ENCODE data around the gene MTSS2. TPM values are rescaled to one million over a fixed set of nuclear protein-coding genes. Genes with fewer than 3 reads are reported as not detected.
A peak's percentile ranks its signal among the peaks of the same experiment; 100 is the strongest.

MTSS2 gene
- total and polyA plus RNA-seq, 2 of the 4 experiments (the other 2 are of a cell fraction), result 9.1 to 86.2 TPM

DNA sequence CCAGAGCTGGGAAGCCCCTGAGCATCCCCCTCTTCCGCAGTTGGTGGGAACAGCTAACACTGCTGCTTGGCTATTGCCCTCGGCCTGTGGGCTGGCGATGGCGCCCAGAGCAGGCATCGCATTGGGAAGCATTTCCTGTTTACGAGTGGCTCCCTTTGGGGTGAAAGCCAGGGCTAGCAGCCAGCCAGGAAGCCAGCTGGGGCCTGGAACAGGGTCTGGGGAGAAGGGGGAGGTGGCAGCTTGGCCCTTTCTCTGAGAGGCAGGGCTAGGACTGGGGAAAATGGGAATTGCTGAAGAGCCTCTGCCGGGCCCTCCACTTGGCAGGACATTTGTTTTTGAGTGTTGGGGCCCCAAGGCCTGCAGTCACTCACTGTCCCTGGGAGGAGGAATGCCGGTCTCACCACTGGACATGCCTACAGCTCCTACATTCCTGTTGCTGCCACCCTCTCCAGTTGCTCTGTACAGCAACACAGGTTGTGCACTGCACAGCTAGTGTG is 2.4 kb upstream of the MTSS2 start:
- H2AK9ac ChIP-seq (replicated peaks; ENCODE audit: low read depth, low read length, poor library complexity), result peak overlapping the region; percentile 97
- H3K36me3 ChIP-seq (ENCODE audit: control insufficient read depth, insufficient read depth, low read length), result peaks cover 6% of the 10 kb centered on the region
- peak overlapping the region; percentile 78 for H2AFZ ChIP-seq (replicated peaks; ENCODE audit: low read length, poor library complexity)
- peak overlapping the region; percentile 89 for H3K23ac ChIP-seq (ENCODE audit: low read depth, low read length)
- H2BK20ac ChIP-seq (ENCODE audit: low read depth, low read length), result peak overlapping the region; percentile 89
- H3K4ac ChIP-seq (ENCODE audit: low read depth, low read length), result peak overlapping the region; percentile 99
- in situ Hi-C loops (cut with MboI; ENCODE audit: low sequenced_read_pairs), result loop anchor here (5.0 to 25.0 kb wide), 2 partner anchors 49 to 674 kb away; partner anchors contain the start of gene CALB2
- intact Hi-C loops (cut with micrococcal nuclease), result loop anchor here (5.0 kb wide), 1 partner anchor 669 kb away; the partner anchor contains the start of gene CALB2
- H3K4me1 ChIP-seq (ENCODE audit: control insufficient read depth, insufficient read depth, low read length), result peaks cover 66% of the 10 kb centered on the region
- no peak overlapping the region; the same call in 1 of the 2 replicates for H3K4me2 ChIP-seq (ENCODE audit: low read depth, low read length)
- H2BK120ac ChIP-seq (ENCODE audit: low read depth, low read length), result peak overlapping the region; percentile 93
- H4K8ac ChIP-seq (ENCODE audit: low read depth in 2 of 2, low read length in 2 of 2), result peak overlapping the region; percentile 92 to 98
- H3K14ac ChIP-seq (replicated peaks; ENCODE audit: low read depth, low read length), result peak overlapping the region; percentile 96
- POLR2A ChIA-PET (ENCODE audit: unreplicated experiment), result interaction anchor here (0.7 to 1.4 kb wide), 5 partner anchors 26 to 72 kb away, joined by 3 to 7 read pairs (median 3); no protein-coding TSS in a partner anchor
- WGBS, 2 experiments (ENCODE audit: extremely low coverage in 2 of 2, insufficient read length in 1 of 2), result 20% methylated on average over 1 of the region's 8 CpGs; no CpG with 5 or more reads in 1 of the 2 experiments
- peak overlapping the region; percentile 99; the same call in 2 of the 3 replicates for H2BK15ac ChIP-seq (ENCODE audit: low read depth, low read length)
- H3K9me3 ChIP-seq (ENCODE audit: control insufficient read depth, insufficient read depth, low read length), result no peaks in the 10 kb centered on the region
- peaks cover 3 to 67% of the 10 kb centered on the region in 2 experiments for H3K79me1 ChIP-seq (ENCODE audit: low read depth in 1 of 2, low read length in 2 of 2)
- H3K9me1 ChIP-seq (ENCODE audit: insufficient read depth, low read length), result peaks cover 54% of the 10 kb centered on the region
- DNase-seq (peak; percentile 59), ATAC-seq (ENCODE audit: low read depth) (peak; percentile 10)
- H3K27me3 ChIP-seq (ENCODE audit: control insufficient read depth, insufficient read depth, low read length), result no peaks in the 10 kb centered on the region
- H3K4me3 ChIP-seq (ENCODE audit: insufficient read depth, low read depth, low read length), result no peak overlapping the region
- peak overlapping the region; percentile 50; the same call in 1 of the 2 replicates for H3K56ac ChIP-seq (ENCODE audit: extremely low read depth, insufficient read depth, low read length)
- peak overlapping the region; percentile 97 for H4K91ac ChIP-seq (ENCODE audit: insufficient read depth, low read depth, low read length)
- dilution Hi-C loops (cut with HindIII; ENCODE audit: low sequenced_read_pairs, unreplicated experiment), result no loop called here
- H3K18ac ChIP-seq (ENCODE audit: low read depth, low read length), result peak overlapping the region; percentile 74
- peaks cover 19% of the 10 kb centered on the region for H4K20me1 ChIP-seq (ENCODE audit: insufficient read depth, low read length)
- H3K9ac ChIP-seq (ENCODE audit: low read depth, low read length), result peak overlapping the region; percentile 2; the same call in 1 of the 2 replicates
- peak overlapping the region; percentile 80 for H4K5ac ChIP-seq (ENCODE audit: low read depth, low read length)
- H3K27ac ChIP-seq (ENCODE audit: insufficient read depth, low read length), result peak overlapping the region; percentile 68
- CTCF ChIA-PET, result interaction anchor here (0.7 to 2.8 kb wide), 5 partner anchors 15 to 83 kb away, joined by 3 to 8 read pairs (median 3); no protein-coding TSS in a partner anchor
- peak overlapping the region; percentile 100 for H2AK5ac ChIP-seq (ENCODE audit: low read depth, low read length)
- BruUV-seq (replicated peaks), result no TSS peak
- TF ChIP-seq MAFK (IDR thresholded peaks at IDR 0.05; ENCODE audit: low read depth, low read length), result no peak
- TF ChIP-seq MXI1 (IDR thresholded peaks at IDR 0.05; ENCODE audit: borderline replicate concordance, low read depth, low read length), result no peak
- TF ChIP-seq CHD1 (IDR thresholded peaks at IDR 0.05; ENCODE audit: low read depth, low read length), result no peak
- no peak for TF ChIP-seq SMC3 (IDR thresholded peaks at IDR 0.05; ENCODE audit: low read depth, low read length)
- peak; percentile 21; the same call in 1 of the 2 replicates for TF ChIP-seq MAZ (IDR thresholded peaks at IDR 0.05; ENCODE audit: borderline replicate concordance, low read depth, low read length)
- H2BK5ac ChIP-seq (ENCODE audit: low read depth, low read length, poor library complexity, severe bottlenecking), result peak overlapping the region; percentile 81

Data from IMR-90 (cell line).